SK-N-SH treated with all-trans-retinoic acid at 6 μM for 48 hours (cell line): ENCODE data around the gene IL9.

Source experiments
- ATAC-seq: fragments of 200-7000 bp; cut with Tn5 transposase; 3 replicates; pipeline ENCODE4 v1.9.1; 2020; ENCODE audit warnings: mild to moderate bottlenecking, moderate library complexity
- BACH2 ChIP-seq: fragments of 250-450 bp; sonication (Bioruptor Pico); IDR thresholded peaks from 2 replicates; pipeline ENCODE4 v1.9.0; 2021; ENCODE audit warnings: mild to moderate bottlenecking, borderline replicate concordance
- CSDC2 ChIP-seq: fragments of 250-450 bp; sonication (Bioruptor Pico); IDR thresholded peaks from 2 replicates; pipeline ENCODE4 v1.5.0; 2020; ENCODE audit warnings: mild to moderate bottlenecking, moderate library complexity
- ESRRG ChIP-seq: fragments of 250-450 bp; sonication (Bioruptor Pico); IDR thresholded peaks from 2 replicates; pipeline ENCODE4 v1.6.1; 2021; ENCODE audit warnings: mild to moderate bottlenecking
- GLIS3 ChIP-seq: fragments of 250-450 bp; sonication (Bioruptor Pico); IDR thresholded peaks from 2 replicates; pipeline ENCODE4 v1.5.0; 2020; ENCODE audit warnings: mild to moderate bottlenecking, moderate library complexity
- ISL1 ChIP-seq: fragments of 250-450 bp; sonication (Bioruptor Pico); IDR thresholded peaks from 2 replicates; pipeline ENCODE4 v2.1.2; 2022; ENCODE audit warnings: mild to moderate bottlenecking, moderate library complexity
- OSR1 ChIP-seq: fragments of 250-450 bp; sonication (Bioruptor Pico); IDR thresholded peaks from 2 replicates; pipeline ENCODE4 v1.8.0; 2022; ENCODE audit warnings: moderate library complexity, mild to moderate bottlenecking, inconsistent platforms
- PPARA ChIP-seq: fragments of 250-450 bp; sonication (Bioruptor Pico); IDR thresholded peaks from 2 replicates; pipeline ENCODE4 v1.5.0; 2020; ENCODE audit warnings: mild to moderate bottlenecking, borderline replicate concordance
- RARB ChIP-seq: fragments of 250-450 bp; sonication (Bioruptor Pico); IDR thresholded peaks from 2 replicates; pipeline ENCODE4 v1.8.0; 2021; ENCODE audit warnings: mild to moderate bottlenecking, moderate library complexity
- SNAI2 ChIP-seq: fragments of 250-450 bp; sonication (Bioruptor Pico); IDR thresholded peaks from 2 replicates; pipeline ENCODE4 v1.5.0; 2020; ENCODE audit warnings: mild to moderate bottlenecking, moderate library complexity
- TCF4 ChIP-seq: fragments of 250-450 bp; sonication (Bioruptor Pico); IDR thresholded peaks from 2 replicates; pipeline ENCODE4 v1.8.0; 2021; ENCODE audit warnings: mild to moderate bottlenecking, moderate library complexity, borderline replicate concordance
- ZC3H10 ChIP-seq: fragments of 250-450 bp; sonication (Bioruptor Pico); IDR thresholded peaks from 2 replicates; pipeline ENCODE4 v1.5.1; 2021; ENCODE audit warnings: mild to moderate bottlenecking, moderate library complexity
- ZFP3 ChIP-seq: fragments of 250-450 bp; sonication (Bioruptor Pico); IDR thresholded peaks from 2 replicates; pipeline ENCODE4 v1.5.0; 2020; ENCODE audit warnings: mild to moderate bottlenecking, moderate library complexity
- ZFP30 ChIP-seq: fragments of 450-650 bp; formaldehyde crosslinking; IDR thresholded peaks from 2 replicates; pipeline ENCODE4 v1.5.0; 2022; ENCODE audit warnings: mild to moderate bottlenecking, moderate library complexity
- ZNF565 ChIP-seq: fragments of 450-650 bp; formaldehyde crosslinking; conservative IDR thresholded peaks from 2 replicates; pipeline ENCODE4 v1.5.0; 2020; ENCODE audit warnings: low read depth, mild to moderate bottlenecking, moderate library complexity
- ZNF70 ChIP-seq: fragments of 450-650 bp; formaldehyde crosslinking; IDR thresholded peaks from 2 replicates; pipeline ENCODE4 v1.5.0; 2020; ENCODE audit warnings: mild to moderate bottlenecking, moderate library complexity
- ZNF8 ChIP-seq: fragments of 450-650 bp; formaldehyde crosslinking; IDR thresholded peaks from 2 replicates; pipeline ENCODE4 v1.5.0; 2020; ENCODE audit warnings: mild to moderate bottlenecking, moderate library complexity
- TF ChIP-seq, protein P1 (sequence below): fragments of 250-450 bp; sonication (Bioruptor Pico); IDR thresholded peaks from 2 replicates; pipeline ENCODE4 v1.5.1; 2020; ENCODE audit warnings: low read depth, mild to moderate bottlenecking, moderate library complexity
- TF ChIP-seq, protein P2 (sequence below): fragments of 250-450 bp; sonication (Bioruptor Pico); IDR thresholded peaks from 2 replicates; pipeline ENCODE4 v1.8.0; 2020; ENCODE audit warnings: mild to moderate bottlenecking, moderate library complexity, borderline replicate concordance
- TF ChIP-seq, protein P3 (sequence below): fragments of 250-450 bp; sonication (Bioruptor Pico); IDR thresholded peaks from 2 replicates; pipeline ENCODE4 v1.8.0; 2021; ENCODE audit warnings: low read depth, mild to moderate bottlenecking, moderate library complexity, borderline replicate concordance
- TF ChIP-seq, protein P4 (sequence below): fragments of 250-450 bp; sonication (Bioruptor Pico); IDR thresholded peaks from 2 replicates; pipeline ENCODE4 v1.5.1; 2021; ENCODE audit warnings: mild to moderate bottlenecking, moderate library complexity

Gene IL9

DNA sequence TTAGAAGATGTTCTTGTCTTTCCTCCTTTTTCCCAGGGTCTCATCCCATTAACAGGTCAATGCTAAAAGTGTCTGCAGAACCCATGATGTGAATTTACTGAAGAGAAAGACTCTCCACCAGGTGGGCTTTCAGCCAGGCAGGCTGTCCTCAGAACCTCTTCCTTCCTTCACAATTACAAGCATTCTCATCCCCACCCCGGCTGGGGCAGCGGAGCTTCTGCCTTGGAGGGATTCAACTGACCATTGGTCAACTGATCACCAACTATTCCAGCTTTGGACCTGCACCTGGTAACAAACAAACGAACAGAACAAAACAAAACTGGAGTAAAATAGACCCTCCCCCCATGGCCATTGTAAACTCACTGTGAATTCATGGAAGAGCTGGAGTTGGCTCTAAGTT, 12.6 kb downstream of the IL9 start (continued):
- TF ChIP-seq, protein P1, sequence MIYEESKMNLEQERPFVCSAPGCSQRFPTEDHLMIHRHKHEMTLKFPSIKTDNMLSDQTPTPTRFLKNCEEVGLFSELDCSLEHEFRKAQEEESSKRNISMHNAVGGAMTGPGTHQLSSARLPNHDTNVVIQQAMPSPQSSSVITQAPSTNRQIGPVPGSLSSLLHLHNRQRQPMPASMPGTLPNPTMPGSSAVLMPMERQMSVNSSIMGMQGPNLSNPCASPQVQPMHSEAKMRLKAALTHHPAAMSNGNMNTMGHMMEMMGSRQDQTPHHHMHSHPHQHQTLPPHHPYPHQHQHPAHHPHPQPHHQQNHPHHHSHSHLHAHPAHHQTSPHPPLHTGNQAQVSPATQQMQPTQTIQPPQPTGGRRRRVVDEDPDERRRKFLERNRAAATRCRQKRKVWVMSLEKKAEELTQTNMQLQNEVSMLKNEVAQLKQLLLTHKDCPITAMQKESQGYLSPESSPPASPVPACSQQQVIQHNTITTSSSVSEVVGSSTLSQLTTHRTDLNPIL = no peak
- no peak for TF ChIP-seq OSR1
- no peak for TF ChIP-seq SNAI2

DNA sequence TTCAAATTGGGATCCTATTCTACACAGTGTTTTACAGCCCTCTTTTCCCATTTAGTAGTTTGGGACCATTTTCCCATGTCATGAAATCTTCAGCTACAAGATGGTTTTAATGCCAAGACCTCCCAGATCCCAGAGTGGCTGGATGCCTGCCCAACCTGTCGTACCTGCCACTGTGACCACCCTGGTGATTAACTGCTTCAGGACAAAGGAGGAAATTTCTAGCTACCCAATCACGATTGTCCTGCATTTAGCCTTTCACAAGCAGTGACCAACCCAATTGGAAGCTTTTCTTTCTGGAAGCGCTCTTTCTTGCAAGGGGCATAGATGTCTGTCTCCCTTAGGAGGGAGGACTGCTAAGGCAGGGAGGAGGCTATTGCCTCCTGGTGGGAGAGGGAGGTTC, 13.8 kb downstream of the IL9 start:
- no peak for TF ChIP-seq ZC3H10 (CRISPR knock-in tag)
- no peak for TF ChIP-seq ZFP3 (CRISPR knock-in tag)
- TF ChIP-seq SNAI2 = no peak
- no peak for TF ChIP-seq ZNF70 (CRISPR knock-in tag)
- TF ChIP-seq, protein P2, sequence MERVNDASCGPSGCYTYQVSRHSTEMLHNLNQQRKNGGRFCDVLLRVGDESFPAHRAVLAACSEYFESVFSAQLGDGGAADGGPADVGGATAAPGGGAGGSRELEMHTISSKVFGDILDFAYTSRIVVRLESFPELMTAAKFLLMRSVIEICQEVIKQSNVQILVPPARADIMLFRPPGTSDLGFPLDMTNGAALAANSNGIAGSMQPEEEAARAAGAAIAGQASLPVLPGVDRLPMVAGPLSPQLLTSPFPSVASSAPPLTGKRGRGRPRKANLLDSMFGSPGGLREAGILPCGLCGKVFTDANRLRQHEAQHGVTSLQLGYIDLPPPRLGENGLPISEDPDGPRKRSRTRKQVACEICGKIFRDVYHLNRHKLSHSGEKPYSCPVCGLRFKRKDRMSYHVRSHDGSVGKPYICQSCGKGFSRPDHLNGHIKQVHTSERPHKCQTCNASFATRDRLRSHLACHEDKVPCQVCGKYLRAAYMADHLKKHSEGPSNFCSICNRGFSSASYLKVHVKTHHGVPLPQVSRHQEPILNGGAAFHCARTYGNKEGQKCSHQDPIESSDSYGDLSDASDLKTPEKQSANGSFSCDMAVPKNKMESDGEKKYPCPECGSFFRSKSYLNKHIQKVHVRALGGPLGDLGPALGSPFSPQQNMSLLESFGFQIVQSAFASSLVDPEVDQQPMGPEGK = no peak
- no peak for TF ChIP-seq GLIS3 (CRISPR knock-in tag)
- no peak for TF ChIP-seq BACH2 (CRISPR knock-in tag)
- TF ChIP-seq, protein P3, sequence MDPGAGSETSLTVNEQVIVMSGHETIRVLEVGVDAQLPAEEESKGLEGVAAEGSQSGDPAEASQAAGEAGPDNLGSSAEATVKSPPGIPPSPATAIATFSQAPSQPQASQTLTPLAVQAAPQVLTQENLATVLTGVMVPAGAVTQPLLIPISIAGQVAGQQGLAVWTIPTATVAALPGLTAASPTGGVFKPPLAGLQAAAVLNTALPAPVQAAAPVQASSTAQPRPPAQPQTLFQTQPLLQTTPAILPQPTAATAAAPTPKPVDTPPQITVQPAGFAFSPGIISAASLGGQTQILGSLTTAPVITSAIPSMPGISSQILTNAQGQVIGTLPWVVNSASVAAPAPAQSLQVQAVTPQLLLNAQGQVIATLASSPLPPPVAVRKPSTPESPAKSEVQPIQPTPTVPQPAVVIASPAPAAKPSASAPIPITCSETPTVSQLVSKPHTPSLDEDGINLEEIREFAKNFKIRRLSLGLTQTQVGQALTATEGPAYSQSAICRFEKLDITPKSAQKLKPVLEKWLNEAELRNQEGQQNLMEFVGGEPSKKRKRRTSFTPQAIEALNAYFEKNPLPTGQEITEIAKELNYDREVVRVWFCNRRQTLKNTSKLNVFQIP = no peak
- no peak for TF ChIP-seq OSR1
- no peak for TF ChIP-seq CSDC2 (CRISPR knock-in tag)
- TF ChIP-seq ZNF8 (CRISPR knock-in tag) = no peak
- no peak for TF ChIP-seq ZNF565
- TF ChIP-seq TCF4 (CRISPR knock-in tag) = no peak
- TF ChIP-seq, protein P4, sequence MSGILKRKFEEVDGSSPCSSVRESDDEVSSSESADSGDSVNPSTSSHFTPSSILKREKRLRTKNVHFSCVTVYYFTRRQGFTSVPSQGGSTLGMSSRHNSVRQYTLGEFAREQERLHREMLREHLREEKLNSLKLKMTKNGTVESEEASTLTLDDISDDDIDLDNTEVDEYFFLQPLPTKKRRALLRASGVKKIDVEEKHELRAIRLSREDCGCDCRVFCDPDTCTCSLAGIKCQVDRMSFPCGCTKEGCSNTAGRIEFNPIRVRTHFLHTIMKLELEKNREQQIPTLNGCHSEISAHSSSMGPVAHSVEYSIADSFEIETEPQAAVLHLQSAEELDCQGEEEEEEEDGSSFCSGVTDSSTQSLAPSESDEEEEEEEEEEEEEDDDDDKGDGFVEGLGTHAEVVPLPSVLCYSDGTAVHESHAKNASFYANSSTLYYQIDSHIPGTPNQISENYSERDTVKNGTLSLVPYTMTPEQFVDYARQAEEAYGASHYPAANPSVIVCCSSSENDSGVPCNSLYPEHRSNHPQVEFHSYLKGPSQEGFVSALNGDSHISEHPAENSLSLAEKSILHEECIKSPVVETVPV (CRISPR knock-in tag) = no peak
- TF ChIP-seq ZFP30 = no peak
- TF ChIP-seq, all 23 proteins: peak for 0

DNA sequence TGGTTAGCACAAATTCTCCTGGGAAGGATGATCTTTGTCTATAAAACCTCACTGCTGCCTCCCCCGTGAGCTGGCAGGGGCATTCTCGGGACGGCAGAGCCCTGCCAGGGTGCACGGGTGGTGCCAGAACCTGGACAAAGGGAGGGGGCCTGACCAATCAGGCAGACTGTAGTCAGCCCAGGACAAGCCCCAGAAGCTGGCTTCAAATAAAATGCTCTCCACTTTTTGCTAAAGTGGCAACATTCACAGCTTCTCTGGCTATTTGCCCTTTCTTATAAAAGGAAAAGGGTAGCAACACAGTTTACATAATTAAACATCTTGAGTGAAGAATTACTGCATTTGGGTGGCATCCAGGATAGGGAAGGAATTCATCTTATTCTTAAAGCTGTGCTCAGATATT, 14.4 kb downstream of the IL9 start:
- TF ChIP-seq ZFP3 (CRISPR knock-in tag) (no peak), TCF4 (CRISPR knock-in tag) (no peak), ISL1 (CRISPR knock-in tag) (no peak)
- TF ChIP-seq, protein P4 (CRISPR knock-in tag) = no peak

More for the DNA sequence above, 13.8 kb downstream of the IL9 start:
- no peak for ATAC-seq

DNA sequence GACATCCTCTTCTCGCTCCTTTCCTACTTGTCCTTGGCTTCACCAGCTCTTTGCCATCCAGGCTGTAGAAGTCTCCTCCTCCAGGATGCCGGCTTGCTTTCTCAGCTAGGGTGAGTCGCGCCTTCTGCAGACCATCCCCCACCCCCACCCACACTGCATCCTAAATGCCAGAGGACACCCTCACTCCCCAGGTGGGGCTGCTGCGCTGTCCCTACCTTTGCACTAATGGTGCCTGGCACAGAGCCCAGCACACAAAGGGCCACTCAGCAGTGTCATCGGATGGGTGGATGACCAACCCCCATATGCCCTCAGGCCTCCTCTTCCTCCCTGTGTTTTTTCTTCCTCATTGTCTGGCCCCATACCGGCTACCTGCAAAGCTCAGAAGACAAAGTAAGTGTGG, 14.8 kb downstream of the IL9 start:
- no peak for ATAC-seq
- TF ChIP-seq ZFP3 (CRISPR knock-in tag) (no peak), BACH2 (CRISPR knock-in tag) (no peak), ZNF70 (CRISPR knock-in tag) (no peak), ZC3H10 (CRISPR knock-in tag) (no peak), ISL1 (CRISPR knock-in tag) (no peak), RARB (no peak), SNAI2 (no peak), ZNF8 (CRISPR knock-in tag) (no peak), CSDC2 (CRISPR knock-in tag) (no peak), ESRRG (CRISPR knock-in tag) (no peak), ZFP30 (no peak), PPARA (CRISPR knock-in tag) (no peak)
- TF ChIP-seq, protein P1 = no peak
- TF ChIP-seq, protein P2 = no peak
- TF ChIP-seq, protein P4 (CRISPR knock-in tag) = no peak

More for the DNA sequence above, 14.4 kb downstream of the IL9 start:
- no peak for ATAC-seq
